K562 (cell line): ENCODE data around the gene ASB11. TPM values are rescaled to one million over a fixed set of nuclear protein-coding genes. Genes with fewer than 3 reads are reported as not detected.

Experiments used
- CHD1 ChIP-seq: fragments of 200-600 bp; sonication (generic); IDR thresholded peaks from one replicate; pipeline ENCODE4 v1.6.1; 2012; ENCODE audit warnings: mild to moderate bottlenecking, moderate library complexity, low read length, inconsistent platforms
- EZH2 ChIP-seq: IDR thresholded peaks from 2 replicates; pipeline ENCODE4 v1.6.1; 2012; ENCODE audit warnings: low read depth, mild to moderate bottlenecking, inconsistent platforms, low read length, borderline replicate concordance
- HNRNPK ChIP-seq: fragments of 200-400 bp; formaldehyde crosslinking; IDR thresholded peaks from one replicate; pipeline ENCODE4 v1.6.1; 2018; ENCODE audit warnings: mild to moderate bottlenecking, low read depth, low read length; ENCODE audit not compliant: poor library complexity, severe bottlenecking
- KAT8 ChIP-seq: fragments of 450-650 bp; IDR thresholded peaks from 2 replicates; pipeline ENCODE4 v1.6.1; 2016; ENCODE audit warnings: low read depth, mild to moderate bottlenecking
- KHSRP ChIP-seq: fragments of 450-650 bp; IDR thresholded peaks from 2 replicates; pipeline ENCODE4 v1.6.1; 2017
- MAZ ChIP-seq, 2 experiments: fragments of 450-650 bp in 1 of 2; sonication (generic) in 1 of 2; formaldehyde crosslinking; IDR thresholded peaks in 1 of 2; conservative IDR thresholded peaks in 1 of 2; 2 replicates each; pipeline versions ENCODE4 v1.4.0 to v1.5.0; 2020; ENCODE audit warnings: mild to moderate bottlenecking in 1 of 2, missing genetic modification reagents in 1 of 2
- MECOM ChIP-seq: fragments of 250-450 bp; sonication (Bioruptor Pico); IDR thresholded peaks from 2 replicates; pipeline ENCODE4 v1.8.0; 2022; ENCODE audit warnings: inconsistent platforms
- PRMT5 ChIP-seq: sonication (generic); formaldehyde crosslinking; IDR thresholded peaks from 2 replicates; pipeline ENCODE4 v1.5.0; 2020; ENCODE audit warnings: missing genetic modification reagents
- RFX7 ChIP-seq: fragments of 250-450 bp; sonication (Bioruptor Pico); IDR thresholded peaks from 2 replicates; pipeline ENCODE4 v1.5.1; 2021; ENCODE audit warnings: mild to moderate bottlenecking
- ZNF174 ChIP-seq: fragments of 250-450 bp; sonication (Bioruptor Pico); IDR thresholded peaks from 2 replicates; pipeline ENCODE4 v1.4.0; 2020; ENCODE audit warnings: mild to moderate bottlenecking
- polyA plus RNA-seq, 8 experiments: library from polyadenylated mRNA; depleted of rRNA in 4 of 8; stranded (reverse) in 5 of 8; unstranded in 3 of 8; fragments of >200 nt; fragmentation: Nextera tagmentation in 2 of 8; fragmentation: Illumina TruSeq in 1 of 8; extraction: Ambion mirVana in 2 of 8; extraction: Trizol in 1 of 8; gene quantifications; 2 replicates each; pipeline versions ENCODE4 v1.2.1 to v1.2.3, GENCODE V29; 2011 to 2014; ENCODE audit warnings: inconsistent platforms in 1 of 8, missing spikeins in 1 of 8
- total RNA-seq, 7 experiments: library from RNA; depleted of rRNA in 6 of 7; stranded (reverse); fragments of >200 nt in 6 of 7; fragmentation: Illumina TruSeq in 2 of 7; extraction: Trizol in 2 of 7; gene quantifications; 2 replicates each; pipeline versions ENCODE4 v1.2.1 to v1.2.3, GENCODE V29; 2011 to 2021; ENCODE audit warnings: low replicate concordance in 1 of 7
- TF ChIP-seq, protein P1 (sequence below): sonication (generic); formaldehyde crosslinking; IDR thresholded peaks from 2 replicates; pipeline ENCODE4 v1.8.1; 2023; ENCODE audit warnings: missing genetic modification reagents, mild to moderate bottlenecking, borderline replicate concordance
- TF ChIP-seq, protein P2 (sequence below): fragments of 250-450 bp; sonication (Bioruptor Pico); IDR thresholded peaks from 2 replicates; pipeline ENCODE4 v1.5.0; 2021; ENCODE audit warnings: mild to moderate bottlenecking, borderline replicate concordance
- TF ChIP-seq, protein P3 (sequence below), 2 experiments: fragments of 450-650 bp in 1 of 2; sonication (generic) in 1 of 2; formaldehyde crosslinking in 1 of 2; IDR thresholded peaks in 1 of 2; conservative IDR thresholded peaks in 1 of 2; 2 replicates each; pipeline versions ENCODE4 v1.6.1 to v1.8.1; 2016 to 2023; ENCODE audit warnings: mild to moderate bottlenecking in 2 of 2, moderate library complexity in 2 of 2, inconsistent platforms in 1 of 2, missing genetic modification reagents in 1 of 2
- TF ChIP-seq, protein P4 (sequence below): fragments of 250-450 bp; sonication (Bioruptor Pico); IDR thresholded peaks from 2 replicates; pipeline ENCODE4 v1.4.0; 2020; ENCODE audit warnings: mild to moderate bottlenecking, moderate library complexity

The ASB11 gene
- total and polyA plus RNA-seq, 9 of the 15 experiments (the other 6 are each of a cell fraction or from before 2014, with no cell fraction given) = not detected

DNA sequence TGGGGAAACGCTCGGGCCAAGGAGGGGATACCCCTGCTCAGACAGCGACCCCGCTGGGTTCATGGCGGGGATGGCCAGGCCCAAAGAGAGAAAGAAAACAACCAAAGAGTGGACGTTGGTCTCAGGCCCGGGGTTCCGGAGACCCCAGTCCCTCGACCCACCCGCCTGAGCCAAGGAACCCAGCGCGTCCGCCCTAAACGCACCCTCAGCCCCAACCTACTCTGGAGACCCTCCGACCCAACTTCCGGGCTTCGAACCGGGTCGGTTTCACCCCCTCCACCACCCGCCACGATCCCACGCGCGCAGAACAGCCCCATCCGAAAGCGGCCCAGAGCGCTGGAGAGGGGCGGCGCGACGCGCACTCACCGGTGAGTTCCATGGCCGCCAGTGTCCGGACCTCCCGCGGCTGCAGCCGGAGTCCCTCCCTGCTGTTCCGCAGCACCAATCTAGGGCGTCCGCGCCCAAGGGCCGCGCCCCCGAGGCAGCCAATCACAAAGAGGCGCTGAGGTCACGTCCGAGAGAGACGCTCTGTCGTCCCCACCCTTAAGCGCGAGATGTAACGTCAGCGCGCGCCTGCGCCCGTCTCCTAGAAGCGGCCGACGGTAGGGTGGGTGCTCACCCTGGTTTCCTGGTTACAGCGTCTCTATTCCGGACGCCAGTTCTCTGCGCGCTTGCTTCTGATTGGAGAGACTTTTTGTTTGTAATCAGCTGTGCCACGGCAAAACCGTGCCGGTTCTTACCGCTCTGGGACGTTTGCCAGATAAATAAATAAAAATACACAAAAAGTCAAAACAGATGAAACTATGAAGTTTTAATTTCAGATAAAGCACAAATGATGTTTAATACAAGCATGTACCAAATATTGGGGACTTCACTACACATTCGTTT, 19.9 kb upstream of the ASB11 start, which contains the start of gene PIGA (continued):
- no peak for TF ChIP-seq MECOM (CRISPR knock-in tag)
- TF ChIP-seq KAT8 = no peak
- TF ChIP-seq EZH2 = no peak
- TF ChIP-seq KHSRP = no peak
- TF ChIP-seq CHD1 = no peak
- no peak for TF ChIP-seq PRMT5 (CRISPR knock-in tag)
- TF ChIP-seq, protein P1, sequence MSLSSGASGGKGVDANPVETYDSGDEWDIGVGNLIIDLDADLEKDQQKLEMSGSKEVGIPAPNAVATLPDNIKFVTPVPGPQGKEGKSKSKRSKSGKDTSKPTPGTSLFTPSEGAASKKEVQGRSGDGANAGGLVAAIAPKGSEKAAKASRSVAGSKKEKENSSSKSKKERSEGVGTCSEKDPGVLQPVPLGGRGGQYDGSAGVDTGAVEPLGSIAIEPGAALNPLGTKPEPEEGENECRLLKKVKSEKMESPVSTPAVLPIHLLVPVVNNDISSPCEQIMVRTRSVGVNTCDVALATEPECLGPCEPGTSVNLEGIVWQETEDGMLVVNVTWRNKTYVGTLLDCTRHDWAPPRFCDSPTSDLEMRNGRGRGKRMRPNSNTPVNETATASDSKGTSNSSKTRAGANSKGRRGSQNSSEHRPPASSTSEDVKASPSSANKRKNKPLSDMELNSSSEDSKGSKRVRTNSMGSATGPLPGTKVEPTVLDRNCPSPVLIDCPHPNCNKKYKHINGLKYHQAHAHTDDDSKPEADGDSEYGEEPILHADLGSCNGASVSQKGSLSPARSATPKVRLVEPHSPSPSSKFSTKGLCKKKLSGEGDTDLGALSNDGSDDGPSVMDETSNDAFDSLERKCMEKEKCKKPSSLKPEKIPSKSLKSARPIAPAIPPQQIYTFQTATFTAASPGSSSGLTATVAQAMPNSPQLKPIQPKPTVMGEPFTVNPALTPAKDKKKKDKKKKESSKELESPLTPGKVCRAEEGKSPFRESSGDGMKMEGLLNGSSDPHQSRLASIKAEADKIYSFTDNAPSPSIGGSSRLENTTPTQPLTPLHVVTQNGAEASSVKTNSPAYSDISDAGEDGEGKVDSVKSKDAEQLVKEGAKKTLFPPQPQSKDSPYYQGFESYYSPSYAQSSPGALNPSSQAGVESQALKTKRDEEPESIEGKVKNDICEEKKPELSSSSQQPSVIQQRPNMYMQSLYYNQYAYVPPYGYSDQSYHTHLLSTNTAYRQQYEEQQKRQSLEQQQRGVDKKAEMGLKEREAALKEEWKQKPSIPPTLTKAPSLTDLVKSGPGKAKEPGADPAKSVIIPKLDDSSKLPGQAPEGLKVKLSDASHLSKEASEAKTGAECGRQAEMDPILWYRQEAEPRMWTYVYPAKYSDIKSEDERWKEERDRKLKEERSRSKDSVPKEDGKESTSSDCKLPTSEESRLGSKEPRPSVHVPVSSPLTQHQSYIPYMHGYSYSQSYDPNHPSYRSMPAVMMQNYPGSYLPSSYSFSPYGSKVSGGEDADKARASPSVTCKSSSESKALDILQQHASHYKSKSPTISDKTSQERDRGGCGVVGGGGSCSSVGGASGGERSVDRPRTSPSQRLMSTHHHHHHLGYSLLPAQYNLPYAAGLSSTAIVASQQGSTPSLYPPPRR (CRISPR knock-in tag) = no peak
- TF ChIP-seq, protein P2, sequence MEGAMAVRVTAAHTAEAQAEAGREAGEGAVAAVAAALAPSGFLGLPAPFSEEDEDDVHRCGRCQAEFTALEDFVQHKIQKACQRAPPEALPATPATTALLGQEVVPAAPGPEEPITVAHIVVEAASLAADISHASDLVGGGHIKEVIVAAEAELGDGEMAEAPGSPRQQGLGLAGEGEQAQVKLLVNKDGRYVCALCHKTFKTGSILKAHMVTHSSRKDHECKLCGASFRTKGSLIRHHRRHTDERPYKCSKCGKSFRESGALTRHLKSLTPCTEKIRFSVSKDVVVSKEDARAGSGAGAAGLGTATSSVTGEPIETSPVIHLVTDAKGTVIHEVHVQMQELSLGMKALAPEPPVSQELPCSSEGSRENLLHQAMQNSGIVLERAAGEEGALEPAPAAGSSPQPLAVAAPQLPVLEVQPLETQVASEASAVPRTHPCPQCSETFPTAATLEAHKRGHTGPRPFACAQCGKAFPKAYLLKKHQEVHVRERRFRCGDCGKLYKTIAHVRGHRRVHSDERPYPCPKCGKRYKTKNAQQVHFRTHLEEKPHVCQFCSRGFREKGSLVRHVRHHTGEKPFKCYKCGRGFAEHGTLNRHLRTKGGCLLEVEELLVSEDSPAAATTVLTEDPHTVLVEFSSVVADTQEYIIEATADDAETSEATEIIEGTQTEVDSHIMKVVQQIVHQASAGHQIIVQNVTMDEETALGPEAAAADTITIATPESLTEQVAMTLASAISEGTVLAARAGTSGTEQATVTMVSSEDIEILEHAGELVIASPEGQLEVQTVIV (CRISPR knock-in tag) = no peak
- peak in 1 of 2 experiments; percentile 30; a peak in 1 of 4 replicates for TF ChIP-seq MAZ (CRISPR knock-in tag; conservative IDR thresholded peaks at IDR 0.05 in 1 of 2, IDR thresholded peaks at IDR 0.05 in 1 of 2)
- TF ChIP-seq, protein P3, sequence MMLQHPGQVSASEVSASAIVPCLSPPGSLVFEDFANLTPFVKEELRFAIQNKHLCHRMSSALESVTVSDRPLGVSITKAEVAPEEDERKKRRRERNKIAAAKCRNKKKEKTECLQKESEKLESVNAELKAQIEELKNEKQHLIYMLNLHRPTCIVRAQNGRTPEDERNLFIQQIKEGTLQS (IDR thresholded peaks at IDR 0.05) = peak; percentile 51
- TF ChIP-seq, protein P3 (CRISPR knock-in tag; conservative IDR thresholded peaks at IDR 0.05) = peak; percentile 48; the same call in 1 of the 2 replicates
- no peak for TF ChIP-seq HNRNPK
- TF ChIP-seq RFX7 (CRISPR knock-in tag) = no peak
- TF ChIP-seq, protein P4, sequence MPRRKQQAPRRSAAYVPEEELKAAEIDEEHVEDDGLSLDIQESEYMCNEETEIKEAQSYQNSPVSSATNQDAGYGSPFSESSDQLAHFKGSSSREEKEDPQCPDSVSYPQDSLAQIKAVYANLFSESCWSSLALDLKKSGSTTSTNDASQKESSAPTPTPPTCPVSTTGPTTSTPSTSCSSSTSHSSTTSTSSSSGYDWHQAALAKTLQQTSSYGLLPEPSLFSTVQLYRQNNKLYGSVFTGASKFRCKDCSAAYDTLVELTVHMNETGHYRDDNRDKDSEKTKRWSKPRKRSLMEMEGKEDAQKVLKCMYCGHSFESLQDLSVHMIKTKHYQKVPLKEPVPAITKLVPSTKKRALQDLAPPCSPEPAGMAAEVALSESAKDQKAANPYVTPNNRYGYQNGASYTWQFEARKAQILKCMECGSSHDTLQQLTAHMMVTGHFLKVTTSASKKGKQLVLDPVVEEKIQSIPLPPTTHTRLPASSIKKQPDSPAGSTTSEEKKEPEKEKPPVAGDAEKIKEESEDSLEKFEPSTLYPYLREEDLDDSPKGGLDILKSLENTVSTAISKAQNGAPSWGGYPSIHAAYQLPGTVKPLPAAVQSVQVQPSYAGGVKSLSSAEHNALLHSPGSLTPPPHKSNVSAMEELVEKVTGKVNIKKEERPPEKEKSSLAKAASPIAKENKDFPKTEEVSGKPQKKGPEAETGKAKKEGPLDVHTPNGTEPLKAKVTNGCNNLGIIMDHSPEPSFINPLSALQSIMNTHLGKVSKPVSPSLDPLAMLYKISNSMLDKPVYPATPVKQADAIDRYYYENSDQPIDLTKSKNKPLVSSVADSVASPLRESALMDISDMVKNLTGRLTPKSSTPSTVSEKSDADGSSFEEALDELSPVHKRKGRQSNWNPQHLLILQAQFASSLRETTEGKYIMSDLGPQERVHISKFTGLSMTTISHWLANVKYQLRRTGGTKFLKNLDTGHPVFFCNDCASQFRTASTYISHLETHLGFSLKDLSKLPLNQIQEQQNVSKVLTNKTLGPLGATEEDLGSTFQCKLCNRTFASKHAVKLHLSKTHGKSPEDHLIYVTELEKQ = no peak
- no peak for TF ChIP-seq ZNF174
